Measurements from ENCODE around the gene ABCA3.
"Not testable (repeated sequence)": the region's sequence is repeated elsewhere in the genome, so short reads cannot be mapped to it uniquely, and the experiment has no call there.

GRCh38 chr16:2266887-2267286 lies 73.6 kb downstream of the ABCA3 start:
- TF ChIP-seq CTCF (IDR thresholded peaks at IDR 0.05); POLR2AphosphoS5 (IDR thresholded peaks at IDR 0.05; ENCODE audit: low read depth, low read length); SIN3A (IDR thresholded peaks at IDR 0.05; ENCODE audit: borderline replicate concordance, insufficient read depth, low read depth, low read length); TCF7L2 (IDR thresholded peaks at IDR 0.05; ENCODE audit: low read depth, low read length): not testable (repeated sequence)
- TF ChIP-seq, protein P1, sequence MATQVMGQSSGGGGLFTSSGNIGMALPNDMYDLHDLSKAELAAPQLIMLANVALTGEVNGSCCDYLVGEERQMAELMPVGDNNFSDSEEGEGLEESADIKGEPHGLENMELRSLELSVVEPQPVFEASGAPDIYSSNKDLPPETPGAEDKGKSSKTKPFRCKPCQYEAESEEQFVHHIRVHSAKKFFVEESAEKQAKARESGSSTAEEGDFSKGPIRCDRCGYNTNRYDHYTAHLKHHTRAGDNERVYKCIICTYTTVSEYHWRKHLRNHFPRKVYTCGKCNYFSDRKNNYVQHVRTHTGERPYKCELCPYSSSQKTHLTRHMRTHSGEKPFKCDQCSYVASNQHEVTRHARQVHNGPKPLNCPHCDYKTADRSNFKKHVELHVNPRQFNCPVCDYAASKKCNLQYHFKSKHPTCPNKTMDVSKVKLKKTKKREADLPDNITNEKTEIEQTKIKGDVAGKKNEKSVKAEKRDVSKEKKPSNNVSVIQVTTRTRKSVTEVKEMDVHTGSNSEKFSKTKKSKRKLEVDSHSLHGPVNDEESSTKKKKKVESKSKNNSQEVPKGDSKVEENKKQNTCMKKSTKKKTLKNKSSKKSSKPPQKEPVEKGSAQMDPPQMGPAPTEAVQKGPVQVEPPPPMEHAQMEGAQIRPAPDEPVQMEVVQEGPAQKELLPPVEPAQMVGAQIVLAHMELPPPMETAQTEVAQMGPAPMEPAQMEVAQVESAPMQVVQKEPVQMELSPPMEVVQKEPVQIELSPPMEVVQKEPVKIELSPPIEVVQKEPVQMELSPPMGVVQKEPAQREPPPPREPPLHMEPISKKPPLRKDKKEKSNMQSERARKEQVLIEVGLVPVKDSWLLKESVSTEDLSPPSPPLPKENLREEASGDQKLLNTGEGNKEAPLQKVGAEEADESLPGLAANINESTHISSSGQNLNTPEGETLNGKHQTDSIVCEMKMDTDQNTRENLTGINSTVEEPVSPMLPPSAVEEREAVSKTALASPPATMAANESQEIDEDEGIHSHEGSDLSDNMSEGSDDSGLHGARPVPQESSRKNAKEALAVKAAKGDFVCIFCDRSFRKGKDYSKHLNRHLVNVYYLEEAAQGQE (IDR thresholded peaks at IDR 0.05; ENCODE audit: insufficient read depth in 1 of 2, low read depth in 2 of 2, low read length in 1 of 2) = not testable (repeated sequence)
